HG02852 (cell line): Measurements from ENCODE around the gene DENND5B.
"Not testable (repeated sequence)": the region's sequence is repeated elsewhere in the genome, so short reads cannot be mapped to it uniquely, and the experiment has no call there.

ENCODE experiments used
- ATAC-seq: cut with Tn5 transposase; IDR thresholded peaks from one replicate; pipeline ENCODE4 v1.9.1; 2021; ENCODE audit warnings: mild to moderate bottlenecking, moderate library complexity; ENCODE audit not compliant: unreplicated experiment

The DENND5B gene

GRCh38 chr12:31388713-31389112, 202.2 kb downstream of the DENND5B start:
- no peak for ATAC-seq

GRCh38 chr12:31387466-31387865, 203.5 kb downstream of the DENND5B start:
- no peak for ATAC-seq

- ATAC-seq: no peak
Observed at GRCh38 chr12:31387011-31387410, 203.9 kb downstream of the DENND5B start.

- no peak for ATAC-seq
Observed at GRCh38 chr12:31386364-31386777, 204.6 kb downstream of the DENND5B start.

GRCh38 chr12:31377210-31377609, 213.7 kb downstream of the DENND5B start:
- ATAC-seq: not testable (repeated sequence)

- not testable (repeated sequence) for ATAC-seq
Observed at GRCh38 chr12:31375422-31375821, 215.5 kb downstream of the DENND5B start.

GRCh38 chr12:31371256-31371620, 219.7 kb downstream of the DENND5B start:
- ATAC-seq: no peak

GRCh38 chr12:31370531-31371255, 220.2 kb downstream of the DENND5B start:
- no peak for ATAC-seq

- no peak for ATAC-seq
Observed at GRCh38 chr12:31369712-31370521, 221.0 kb downstream of the DENND5B start.

- ATAC-seq: no peak
Observed at GRCh38 chr12:31368666-31369361, 222.1 kb downstream of the DENND5B start.

GRCh38 chr12:31366104-31366621, 224.8 kb downstream of the DENND5B start:
- ATAC-seq: no peak

GRCh38 chr12:31363831-31364230, 227.1 kb downstream of the DENND5B start:
- ATAC-seq: no peak

- no peak for ATAC-seq
Observed at GRCh38 chr12:31363416-31363809, 227.5 kb downstream of the DENND5B start.

GRCh38 chr12:31362759-31363415, 228.0 kb downstream of the DENND5B start:
- ATAC-seq: peak; percentile 65

GRCh38 chr12:31362115-31362758, 228.7 kb downstream of the DENND5B start:
- peak; percentile 43 for ATAC-seq

GRCh38 chr12:31361730-31362114, 229.2 kb downstream of the DENND5B start:
- ATAC-seq: no peak

GRCh38 chr12:31355747-31356107, 235.2 kb downstream of the DENND5B start:
- ATAC-seq: no peak

- ATAC-seq: no peak
Observed at GRCh38 chr12:31353750-31354708, 236.9 kb downstream of the DENND5B start.

- no peak for ATAC-seq
Observed at GRCh38 chr12:31346267-31346666, 244.7 kb downstream of the DENND5B start.
